ENCODE measurements around the gene BEGAIN. TPM values are rescaled to one million over a fixed set of nuclear protein-coding genes. Genes with fewer than 3 reads are reported as not detected.

BEGAIN gene
- polyA plus RNA-seq, 2 of the 4 experiments (the other 2 are of a cell fraction) = 1.4 to 3.7 TPM

GRCh38 chr14:100584056-100585031 lies 2.9 kb downstream of the BEGAIN start:
- Histone ChIP-seq H3K9me3 (no peaks in the 10 kb centered on the region), H3K4me3 (no peak overlapping the region), H3K4me1 (peaks cover 10% of the 10 kb centered on the region), H3K27ac (no peak overlapping the region), H3K4me2 (no peak overlapping the region)
- WGBS (ENCODE audit: missing lambda C conversion rate) = 88% methylated on average over 12 of the region's 12 CpGs
- no peak for ATAC-seq
- TF ChIP-seq HOXB5 (CRISPR knock-in tag; IDR thresholded peaks at IDR 0.05) (no peak), TP53 (CRISPR knock-in tag; IDR thresholded peaks at IDR 0.05) (no peak), HOXA7 (CRISPR knock-in tag; IDR thresholded peaks at IDR 0.05) (no peak)
- ChIA-PET CTCF (interaction anchor here (2.5 kb wide), 1 partner anchor 199 kb away, joined by 9 read pairs; no protein-coding TSS in a partner anchor), POLR2A (no interaction called here)
- FAIRE-seq = no peak
- no peak for DNase-seq (ENCODE audit: low read depth in 1 of 2, low spot score in 1 of 2)

- FAIRE-seq (no peak), DNase-seq (ENCODE audit: low read depth in 1 of 2, low spot score in 1 of 2) (no peak), ATAC-seq (no peak)
- WGBS (ENCODE audit: missing lambda C conversion rate) = 95% methylated on average over 2 of the region's 2 CpGs
- no peak overlapping the region for H3K4me3 ChIP-seq
- no peaks in the 10 kb centered on the region for H3K9me3 ChIP-seq
- ChIA-PET CTCF (no interaction called here), POLR2A (no interaction called here)
- H3K4me2 ChIP-seq = no peak overlapping the region
- peaks cover 10% of the 10 kb centered on the region for H3K4me1 ChIP-seq
- no peak overlapping the region for H3K27ac ChIP-seq
- TF ChIP-seq ZSCAN20 (CRISPR knock-in tag; IDR thresholded peaks at IDR 0.05) (no peak), EP300 (IDR thresholded peaks at IDR 0.05) (no peak), RNF2 (IDR thresholded peaks at IDR 0.05; ENCODE audit: borderline replicate concordance, low read depth) (no peak), NFE2L2 (conservative IDR thresholded peaks at IDR 0.05; ENCODE audit: low read length) (no peak), REST (IDR thresholded peaks at IDR 0.05) (no peak), PBX3 (IDR thresholded peaks at IDR 0.05) (no peak), ZNF302 (CRISPR knock-in tag; IDR thresholded peaks at IDR 0.05) (no peak), SREBF2 (IDR thresholded peaks at IDR 0.05) (no peak), CBX2 (IDR thresholded peaks at IDR 0.05; ENCODE audit: borderline replicate concordance, low read depth) (no peak)
Observed at GRCh38 chr14:100583245-100583644, 4.0 kb downstream of the BEGAIN start.

GRCh38 chr14:100582496-100583165 lies 4.6 kb downstream of the BEGAIN start:
- WGBS (ENCODE audit: missing lambda C conversion rate) = 94% methylated on average over 16 of the region's 16 CpGs
- ATAC-seq = no peak
- H3K4me3 ChIP-seq = no peak overlapping the region
- ChIA-PET POLR2A (no interaction called here), CTCF (interaction anchor here (0.6 to 1.0 kb wide), 2 partner anchors 37 to 73 kb away, joined by 3 read pairs; no protein-coding TSS in a partner anchor)
- H3K27ac ChIP-seq = no peak overlapping the region
- H3K4me1 ChIP-seq = peaks cover 7% of the 10 kb centered on the region
- no peak overlapping the region for H3K4me2 ChIP-seq
- no peak for FAIRE-seq
- no peaks in the 10 kb centered on the region for H3K9me3 ChIP-seq
- DNase-seq (ENCODE audit: low read depth in 1 of 2, low spot score in 1 of 2) = no peak
- TF ChIP-seq RAD21 (conservative IDR thresholded peaks at IDR 0.05 in 1 of 2, IDR thresholded peaks at IDR 0.05 in 1 of 2) (no peak), ATOH8 (CRISPR knock-in tag; IDR thresholded peaks at IDR 0.05; ENCODE audit: low read depth) (no peak), ESRRA (IDR thresholded peaks at IDR 0.05; ENCODE audit: borderline replicate concordance, low read length) (no peak), EHMT2 (IDR thresholded peaks at IDR 0.05; ENCODE audit: low read depth) (no peak), MAZ (IDR thresholded peaks at IDR 0.05; ENCODE audit: borderline replicate concordance, low read depth, low read length) (no peak), HMGXB4 (CRISPR knock-in tag; IDR thresholded peaks at IDR 0.05; ENCODE audit: borderline replicate concordance) (no peak), KDM5A (IDR thresholded peaks at IDR 0.05) (no peak), FOSL2 (IDR thresholded peaks at IDR 0.05) (no peak), FOSL2 (CRISPR knock-in tag; IDR thresholded peaks at IDR 0.05) (no peak), RCOR1 (IDR thresholded peaks at IDR 0.05; ENCODE audit: low read depth, low read length) (no peak), EP300 (IDR thresholded peaks at IDR 0.05) (no peak), RNF2 (IDR thresholded peaks at IDR 0.05; ENCODE audit: borderline replicate concordance, low read depth) (no peak), HOXA7 (CRISPR knock-in tag; IDR thresholded peaks at IDR 0.05) (no peak)

Data from A549 (cell line).